H1 (cell line): ENCODE results near the gene MYOZ2. TPM values are rescaled to one million over a fixed set of nuclear protein-coding genes. Genes with fewer than 3 reads are reported as not detected.

Experiments used
- CTCF ChIA-PET: fragments of 300-600 bp; sonication (Branson Sonifier 250); formaldehyde crosslinking; loops from one replicate; lab custom pipeline; 2021; ENCODE audit not compliant: partially characterized antibody; lab: Charles Lee
- POLR2A ChIA-PET: fragments of 300-600 bp; sonication (Branson Sonifier 250); formaldehyde crosslinking; loops from one replicate; lab custom pipeline; 2021; ENCODE audit warnings: inconsistent platforms; ENCODE audit not compliant: partially characterized antibody; lab: Charles Lee
- DNase-seq, 2 experiments: peaks; one replicate each; pipeline versions ENCODE4 v3.0.0 to v3.0.0-alpha.2; 2010 to 2022; ENCODE audit warnings: low spot score in 2 of 2, low read depth in 1 of 2, mixed read lengths in 1 of 2
- FAIRE-seq: peaks from 2 replicates; lab custom pipeline; 2011; peaks lifted over from hg19 to GRCh38; lab: Jason Lieb, UNC
- H2AFZ ChIP-seq: 2 replicates; pipeline ENCODE4 v1.8.1; 2012; ENCODE audit warnings: low read length, inconsistent platforms
- H2AK5ac ChIP-seq: 2 replicates; pipeline ENCODE4 v1.6.1; 2013; ENCODE audit warnings: low read depth, low read length
- H2BK120ac ChIP-seq: replicated peaks from 2 replicates; pipeline ENCODE3; 2013; ENCODE audit warnings: low read depth, low read length, inconsistent platforms
- H2BK12ac ChIP-seq: 2 replicates; pipeline ENCODE4 v1.6.1; 2013; ENCODE audit warnings: low read depth, low read length
- H2BK15ac ChIP-seq: 2 replicates; pipeline ENCODE4 v1.6.1; 2013; ENCODE audit warnings: low read length
- H2BK20ac ChIP-seq: 2 replicates; pipeline ENCODE4 v1.6.1; 2013; ENCODE audit warnings: low read length
- H2BK5ac ChIP-seq: 2 replicates; pipeline ENCODE4 v1.6.1; 2013; ENCODE audit warnings: low read depth, low read length
- H3K14ac ChIP-seq: 2 replicates; pipeline ENCODE4 v1.6.1; 2013; ENCODE audit warnings: inconsistent platforms; ENCODE audit not compliant: insufficient read length
- H3K18ac ChIP-seq: 2 replicates; pipeline ENCODE4 v1.6.1; 2013; ENCODE audit warnings: low read length; ENCODE audit errors: extremely low read depth
- H3K23ac ChIP-seq: 2 replicates; pipeline ENCODE4 v1.6.1; 2013; ENCODE audit warnings: inconsistent platforms; ENCODE audit not compliant: insufficient read length
- H3K23me2 ChIP-seq: 2 replicates; pipeline ENCODE4 v1.6.1; 2013; ENCODE audit warnings: low read depth, low read length
- H3K27ac ChIP-seq: 2 replicates; pipeline ENCODE4 v1.6.1; 2011; ENCODE audit warnings: low read depth, low read length, inconsistent platforms
- H3K27me3 ChIP-seq, 4 experiments: replicated peaks in 1 of 4; 1 replicate in 1 of 4; 2 replicates in 3 of 4; pipeline versions ENCODE4 v1.6.1 to v1.8.1; 2011 to 2013; ENCODE audit warnings: low read length in 3 of 4, mild to moderate bottlenecking in 3 of 4, inconsistent platforms in 2 of 4, mixed read lengths in 2 of 4, moderate library complexity in 1 of 4; ENCODE audit not compliant: control insufficient read depth in 3 of 4, insufficient read depth in 3 of 4; ENCODE audit errors: extremely low read depth in 1 of 4
- H3K36me3 ChIP-seq, 4 experiments: 2 replicates each; pipeline versions ENCODE4 v1.6.1 to v1.8.1; 2011 to 2013; ENCODE audit warnings: mild to moderate bottlenecking in 4 of 4, low read length in 3 of 4, moderate library complexity in 2 of 4, control low read depth in 1 of 4, inconsistent platforms in 1 of 4; ENCODE audit not compliant: insufficient read depth in 4 of 4, control insufficient read depth in 2 of 4
- H3K4ac ChIP-seq: replicated peaks from 2 replicates; pipeline ENCODE3; 2013; ENCODE audit warnings: low read length, low read depth, mixed read lengths, inconsistent platforms; ENCODE audit not compliant: insufficient read length
- H3K4me1 ChIP-seq, 4 experiments: replicated peaks in 1 of 4; 1 replicate in 1 of 4; 2 replicates in 3 of 4; pipeline versions ENCODE4 v1.6.1 to v1.8.1; 2011 to 2013; ENCODE audit warnings: low read length in 3 of 4, inconsistent platforms in 2 of 4, mixed read lengths in 1 of 4; ENCODE audit not compliant: insufficient read depth in 4 of 4, control insufficient read depth in 3 of 4
- H3K4me2 ChIP-seq, 2 experiments: 2 replicates each; pipeline versions ENCODE4 v1.6.1 to v1.8.1; 2011 to 2013; ENCODE audit warnings: low read depth in 2 of 2, low read length in 2 of 2, control low read depth in 1 of 2, inconsistent platforms in 1 of 2, mild to moderate bottlenecking in 1 of 2; ENCODE audit not compliant: insufficient read depth in 1 of 2
- H3K4me3 ChIP-seq, 4 experiments: fragments of 200-600, 300-600 bp in 1 of 4; sonication (generic), shearing (Covaris generic), sonication (Bioruptor Twin) in 1 of 4; 2 replicates each; pipeline versions ENCODE4 v1.5.1 to v1.8.1; 2011 to 2016; ENCODE audit warnings: low read length in 4 of 4, low read depth in 3 of 4, control low read depth in 2 of 4, inconsistent platforms in 2 of 4, mild to moderate bottlenecking in 2 of 4, mixed read lengths in 1 of 4, moderate library complexity in 1 of 4; ENCODE audit not compliant: insufficient read depth in 2 of 4; ENCODE audit errors: extremely low read depth in 1 of 4
- H3K56ac ChIP-seq: replicated peaks from 2 replicates; pipeline ENCODE3; 2013; ENCODE audit warnings: low read depth, mild to moderate bottlenecking, mixed read lengths, low read length, inconsistent platforms; ENCODE audit not compliant: insufficient read length
- H3K79me1 ChIP-seq: 2 replicates; pipeline ENCODE4 v1.6.1; 2013; ENCODE audit warnings: low read depth, low read length, control low read depth
- H3K79me2 ChIP-seq, 2 experiments: 2 replicates each; pipeline versions ENCODE4 v1.6.1 to v1.8.1; 2012 to 2013; ENCODE audit warnings: low read length in 2 of 2, mild to moderate bottlenecking in 2 of 2, inconsistent platforms in 1 of 2; ENCODE audit not compliant: insufficient read depth in 2 of 2, control insufficient read depth in 1 of 2
- H3K9ac ChIP-seq, 4 experiments: replicated peaks in 1 of 4; 1 replicate in 1 of 4; 2 replicates in 3 of 4; pipeline versions ENCODE4 v1.6.1 to v1.8.1; 2011 to 2013; ENCODE audit warnings: low read depth in 3 of 4, low read length in 3 of 4, control low read depth in 2 of 4, mild to moderate bottlenecking in 2 of 4, moderate library complexity in 2 of 4, inconsistent platforms in 1 of 4; ENCODE audit errors: extremely low read depth in 1 of 4
- H3K9me3 ChIP-seq, 2 experiments: 2 replicates each; pipeline versions ENCODE4 v1.6.1 to v1.8.1; 2012 to 2013; ENCODE audit warnings: mild to moderate bottlenecking in 2 of 2, moderate library complexity in 2 of 2, control low read depth in 1 of 2, inconsistent platforms in 1 of 2, low read depth in 1 of 2, low read length in 1 of 2, mixed read lengths in 1 of 2; ENCODE audit not compliant: insufficient read depth in 2 of 2
- H4K20me1 ChIP-seq, 2 experiments: replicated peaks in 1 of 2; 2 replicates each; pipeline versions ENCODE3 to v1.8.1; 2011 to 2013; ENCODE audit warnings: inconsistent platforms in 2 of 2, low read length in 2 of 2, mild to moderate bottlenecking in 1 of 2; ENCODE audit not compliant: insufficient read depth in 2 of 2, control insufficient read depth in 1 of 2
- H4K5ac ChIP-seq: 2 replicates; pipeline ENCODE4 v1.6.1; 2013; ENCODE audit warnings: low read length, low read depth, mixed read lengths, inconsistent platforms; ENCODE audit not compliant: insufficient read length
- H4K8ac ChIP-seq: 2 replicates; pipeline ENCODE4 v1.8.0; 2013; ENCODE audit warnings: mild to moderate bottlenecking, moderate library complexity, low read length, inconsistent platforms; ENCODE audit not compliant: insufficient read depth; ENCODE audit errors: extremely low read depth
- H4K91ac ChIP-seq: replicated peaks from 2 replicates; pipeline ENCODE3; 2013; ENCODE audit warnings: low read length, mixed read lengths, inconsistent platforms; ENCODE audit not compliant: insufficient read length
- ATF3 ChIP-seq: IDR thresholded peaks from 2 replicates; pipeline ENCODE4 v1.6.1; 2011; ENCODE audit warnings: low read depth, mild to moderate bottlenecking, low read length; ENCODE audit not compliant: insufficient read depth
- BCL11A ChIP-seq, 2 experiments: IDR thresholded peaks; one replicate each; pipeline ENCODE4 v1.6.1; 2011; ENCODE audit warnings: low read depth in 2 of 2, low read length in 2 of 2, mild to moderate bottlenecking in 2 of 2
- EGR1 ChIP-seq: IDR thresholded peaks from 2 replicates; pipeline ENCODE4 v1.6.1; 2011; ENCODE audit warnings: low read depth, low read length, borderline replicate concordance
- WGBS, 2 experiments: shearing (Covaris generic) in 1 of 2; methylation state at CpG; one replicate each; pipeline versions ENCODE4 v1.1.6 to v1.1.7; 2013 to 2015; ENCODE audit warnings: low lambda C conversion rate in 2 of 2, mixed read lengths in 2 of 2, inconsistent platforms in 1 of 2, low coverage in 1 of 2, missing lambda C conversion rate in 1 of 2; ENCODE audit not compliant: insufficient replicate concordance in 2 of 2, insufficient coverage in 1 of 2, insufficient read length in 1 of 2; ENCODE audit errors: extremely low coverage in 1 of 2, missing lambda C conversion rate in 1 of 2; 5-methylcytosine and 5-hydroxymethylcytosine counted together
- polyA plus RNA-seq, 7 experiments: library from polyadenylated mRNA; depleted of rRNA in 3 of 7; stranded (reverse) in 5 of 7; unstranded in 2 of 7; fragments of >200 nt in 5 of 7; fragments of 200-250 nt in 2 of 7; gene quantifications; 1 replicate in 5 of 7; 2 replicates in 1 of 7; 4 replicates in 1 of 7; pipeline versions ENCODE4 v1.2.1 to v1.2.3, GENCODE V29; 2011 to 2013; ENCODE audit warnings: missing spikeins in 2 of 7, mixed read lengths in 2 of 7
- total RNA-seq: library from RNA; stranded (reverse); fragmentation: NEBNext Ultra II Directional; extraction: Animal tissue kit (Norgen Biotek cat#: 25700); gene quantifications from 2 replicates; pipeline ENCODE4 v1.2.1, GENCODE V29; 2021

Gene MYOZ2
- total and polyA plus RNA-seq, 2 of the 8 experiments (the other 6 are each of a cell fraction or from before 2014, with no cell fraction given): not detected

GRCh38 chr4:119087656-119088055 is 48.0 kb upstream of the MYOZ2 start:
- Histone ChIP-seq H3K36me3 (no peaks in the 10 kb centered on the region), H3K18ac (no peak overlapping the region), H3K27ac (no peak overlapping the region), H2BK20ac (no peak overlapping the region), H2AK5ac (no peak overlapping the region), H2BK15ac (no peak overlapping the region), H3K14ac (no peak overlapping the region), H4K8ac (no peak overlapping the region), H3K79me1 (no peaks in the 10 kb centered on the region), H4K91ac (no peak overlapping the region), H2AFZ (no peak overlapping the region), H3K4me2 (no peak overlapping the region), H4K20me1 (no peaks in the 10 kb centered on the region), H3K4me3 (no peak overlapping the region), H3K9ac (no peak overlapping the region), H4K5ac (no peak overlapping the region), H3K23me2 (no peaks in the 10 kb centered on the region), H2BK120ac (no peak overlapping the region), H3K27me3 (no peaks in the 10 kb centered on the region), H3K79me2 (no peaks in the 10 kb centered on the region), H3K4me1 (no peaks in the 10 kb centered on the region), H2BK12ac (no peak overlapping the region), H3K4ac (no peak overlapping the region), H3K9me3 (no peaks in the 10 kb centered on the region), H3K56ac (no peak overlapping the region), H2BK5ac (no peak overlapping the region), H3K23ac (no peak overlapping the region)
- FAIRE-seq: no peak
- CTCF ChIA-PET: interaction anchor here (0.6 to 1.7 kb wide), 6 partner anchors 15 to 104 kb away, joined by 3 to 7 read pairs (median 4); no protein-coding TSS in a partner anchor
- POLR2A ChIA-PET: interaction anchor here (1.1 kb wide), 1 partner anchor 124 kb away, joined by 3 read pairs; the partner anchor contains the start of gene USP53
- 91% methylated on average over 5 of the region's 5 CpGs; no CpG with 5 or more reads in 1 of the 2 experiments for WGBS, 2 experiments
- TF ChIP-seq BCL11A (IDR thresholded peaks at IDR 0.05; ENCODE audit: low read depth in 2 of 2, low read length in 2 of 2) (no peak), EGR1 (no peak), ATF3 (no peak)
- no peak for DNase-seq
